ENCODE results near the gene TMEM151B. TPM values are rescaled to one million over a fixed set of nuclear protein-coding genes. Genes with fewer than 3 reads are reported as not detected.

Gene TMEM151B
- polyA plus RNA-seq, 2 of the 4 experiments (the other 2 are of a cell fraction), result 0.01 TPM; not detected in 1

GRCh38 chr6:44235269-44235668 lies 35.0 kb upstream of the TMEM151B start (continued):
- TF ChIP-seq RFX5 (IDR thresholded peaks at IDR 0.05), result no peak
- no peak for TF ChIP-seq TP53 (CRISPR knock-in tag; IDR thresholded peaks at IDR 0.05)
- no peak for TF ChIP-seq PHF8 (IDR thresholded peaks at IDR 0.05; ENCODE audit: borderline replicate concordance, low read depth)
- no peak for TF ChIP-seq MAZ (IDR thresholded peaks at IDR 0.05; ENCODE audit: borderline replicate concordance, low read depth, low read length)
- TF ChIP-seq BHLHE40 (IDR thresholded peaks at IDR 0.05; ENCODE audit: low read depth, low read length), result no peak
- TF ChIP-seq ESRRA (IDR thresholded peaks at IDR 0.05; ENCODE audit: borderline replicate concordance, low read length), result no peak

- ChIA-PET CTCF (interaction anchor here (0.7 to 8.4 kb wide), 11 partner anchors 10 to 467 kb away, joined by 3 to 111 read pairs (median 7); partner anchors contain the start of genes HSP90AB1, MYMX and SLC29A1), POLR2A (no interaction called here)
- H3K4me1 ChIP-seq, result peaks cover 39% of the 10 kb centered on the region
- ATAC-seq, result no peak
- DNase-seq (ENCODE audit: low read depth in 1 of 2, low spot score in 1 of 2), result no peak
- H3K9me3 ChIP-seq, result no peaks in the 10 kb centered on the region
- no peak for FAIRE-seq
- TF ChIP-seq FOXS1 (CRISPR knock-in tag; IDR thresholded peaks at IDR 0.05), result no peak
- TF ChIP-seq PBX3 (IDR thresholded peaks at IDR 0.05), result no peak
- TF ChIP-seq ELK1 (IDR thresholded peaks at IDR 0.05; ENCODE audit: low read depth, low read length), result no peak
- no peak for TF ChIP-seq HMGXB4 (CRISPR knock-in tag; IDR thresholded peaks at IDR 0.05; ENCODE audit: borderline replicate concordance)
- no peak for TF ChIP-seq USF2 (IDR thresholded peaks at IDR 0.05)
- no peak for TF ChIP-seq RNF2 (IDR thresholded peaks at IDR 0.05; ENCODE audit: borderline replicate concordance, low read depth)
- TF ChIP-seq KDM5A (IDR thresholded peaks at IDR 0.05), result no peak
- no peak for TF ChIP-seq EHMT2 (IDR thresholded peaks at IDR 0.05; ENCODE audit: low read depth)
- no peak for TF ChIP-seq MAX (IDR thresholded peaks at IDR 0.05)
- no peak for TF ChIP-seq GATA3 (IDR thresholded peaks at IDR 0.05; ENCODE audit: borderline replicate concordance)
- no peak for TF ChIP-seq NR3C1 (IDR thresholded peaks at IDR 0.05)
- TF ChIP-seq BHLHE40 (IDR thresholded peaks at IDR 0.05; ENCODE audit: low read depth, low read length), result no peak
- no peak for TF ChIP-seq ZNF302 (CRISPR knock-in tag; IDR thresholded peaks at IDR 0.05)
- no peak for TF ChIP-seq HOXB13 (CRISPR knock-in tag; IDR thresholded peaks at IDR 0.05; ENCODE audit: low read depth)
- no peak for TF ChIP-seq EHF (CRISPR knock-in tag; IDR thresholded peaks at IDR 0.05)
- TF ChIP-seq POLR2A (IDR thresholded peaks at IDR 0.05; ENCODE audit: low read length), result no peak
- TF ChIP-seq EP300 (IDR thresholded peaks at IDR 0.05), result no peak
- TF ChIP-seq KDM1A (IDR thresholded peaks at IDR 0.05; ENCODE audit: low read depth), result no peak
- TF ChIP-seq SREBF2 (IDR thresholded peaks at IDR 0.05), result no peak
- no peak for TF ChIP-seq FOSL2 (IDR thresholded peaks at IDR 0.05)
- TF ChIP-seq FOSL2 (CRISPR knock-in tag; IDR thresholded peaks at IDR 0.05), result no peak
- peak overlapping the region in 1 of 2 experiments; percentile 96; a peak in 3 of 6 replicates for H3K27ac ChIP-seq
- no peak overlapping the region for H3K4me3 ChIP-seq
- WGBS (ENCODE audit: missing lambda C conversion rate), result 91% methylated on average over 5 of the region's 6 CpGs
- peak overlapping the region; percentile 92; the same call in 1 of the 3 replicates for H3K4me2 ChIP-seq
Measured at GRCh38 chr6:44235891-44236516, 34.2 kb upstream of the TMEM151B start.
